GM23338 (cell line): ENCODE data around the gene C1orf21.

Experiments used
- CREB1 ChIP-seq: fragments of 250-450 bp; sonication (Bioruptor Pico); IDR thresholded peaks from 2 replicates; pipeline ENCODE4 v1.5.0; 2020; ENCODE audit warnings: low read depth, mild to moderate bottlenecking, moderate library complexity
- CTCF ChIP-seq, 2 experiments: fragments of 200-600 bp in 1 of 2; sonication (generic) in 1 of 2; conservative IDR thresholded peaks; 2 replicates each; pipeline versions ENCODE4 v1.5.1 to v1.6.1; 2016 to 2017; ENCODE audit warnings: antibody characterized with exemption in 2 of 2, low read depth in 2 of 2, mild to moderate bottlenecking in 2 of 2, moderate library complexity in 1 of 2
- EZH2 ChIP-seq: fragments of 200-600 bp; sonication (generic); IDR thresholded peaks from one replicate; pipeline ENCODE4 v1.8.0; 2017; ENCODE audit warnings: antibody characterized with exemption, mild to moderate bottlenecking, low read depth; ENCODE audit not compliant: unreplicated experiment
- EZH2phosphoT487 ChIP-seq: fragments of 200-600 bp; sonication (generic); IDR thresholded peaks from one replicate; pipeline ENCODE4 v1.8.1; 2018; ENCODE audit warnings: antibody characterized with exemption; ENCODE audit not compliant: unreplicated experiment
- JUNB ChIP-seq: IDR thresholded peaks from one replicate; pipeline ENCODE4 v1.6.1; 2016; ENCODE audit warnings: antibody characterized with exemption; ENCODE audit not compliant: unreplicated experiment
- NANOG ChIP-seq: IDR thresholded peaks from 2 replicates; pipeline ENCODE4 v1.6.1; 2016; ENCODE audit warnings: antibody characterized with exemption, borderline replicate concordance
- POLR2AphosphoS5 ChIP-seq: IDR thresholded peaks from 2 replicates; pipeline ENCODE4 v1.6.1; 2016; ENCODE audit warnings: antibody characterized with exemption, low read depth

GRCh38 chr1:184534690-184535089, 147.9 kb downstream of the C1orf21 start:
- no peak for TF ChIP-seq CTCF (conservative IDR thresholded peaks at IDR 0.05; ENCODE audit: low read depth in 2 of 2)
- no peak for TF ChIP-seq EZH2phosphoT487
- TF ChIP-seq CREB1 = no peak
- TF ChIP-seq POLR2AphosphoS5 = no peak
- TF ChIP-seq NANOG = no peak
- TF ChIP-seq JUNB = no peak
- TF ChIP-seq EZH2 = no peak
